Stimulated activated effector memory CD8-positive, alpha-beta T cell treated with anti-CD3 and anti-CD28 coated beads, Interleukin-12 subunit alpha, Interleukin-12 subunit beta, amount 100 ng/mL, for 72 hours (primary cell): ENCODE data around the gene MYOM1.
A peak's percentile ranks its signal among the peaks of the same experiment; 100 is the strongest.
"Not testable (repeated sequence)": the region's sequence is repeated elsewhere in the genome, so short reads cannot be mapped to it uniquely, and the experiment has no call there.

ENCODE experiments used
- ATAC-seq: fragments of 150-1000 bp; cut with Tn5 transposase; 2 replicates; pipeline ENCODE4 v1.10.0; 2021
- DNase-seq, 2 donors: peaks; one replicate each; pipeline ENCODE4 v3.0.0; 2021 to 2022; ENCODE audit warnings: low spot score in 2 of 2
- H3K27ac Mint-ChIP-seq: one replicate; pipeline ENCODE4 v1.8.0; 2022; ENCODE audit warnings: mild to moderate bottlenecking, mixed read lengths
- H3K36me3 Mint-ChIP-seq: one replicate; pipeline ENCODE4 v1.8.0; 2022; ENCODE audit warnings: mild to moderate bottlenecking, mixed read lengths
- H3K4me1 Mint-ChIP-seq: one replicate; pipeline ENCODE4 v1.8.0; 2022; ENCODE audit warnings: mixed read lengths
- H3K4me3 Mint-ChIP-seq: one replicate; pipeline ENCODE4 v1.8.0; 2022; ENCODE audit warnings: mild to moderate bottlenecking, mixed read lengths
- H3K9me3 Mint-ChIP-seq: one replicate; pipeline ENCODE4 v1.8.0; 2022; ENCODE audit warnings: mixed read lengths

The MYOM1 gene

GRCh38 chr18:3054214-3054613, 165.6 kb downstream of the MYOM1 start:
- H3K9me3 Mint-ChIP-seq, result peaks cover 5% of the 10 kb centered on the region
- ATAC-seq (no peak), DNase-seq (no peak)
- H3K27ac Mint-ChIP-seq, result no peak overlapping the region
- H3K36me3 Mint-ChIP-seq, result peaks cover 6% of the 10 kb centered on the region
- no peak overlapping the region for H3K4me3 Mint-ChIP-seq
- peaks cover 28% of the 10 kb centered on the region for H3K4me1 Mint-ChIP-seq

GRCh38 chr18:3053081-3053480, 166.7 kb downstream of the MYOM1 start:
- Mint-ChIP-seq H3K9me3 (peaks cover 5% of the 10 kb centered on the region), H3K27ac (peak overlapping the region; percentile 3), H3K4me3 (no peak overlapping the region), H3K36me3 (peaks cover under 1% of the 10 kb centered on the region), H3K4me1 (peaks cover 18% of the 10 kb centered on the region)
- ATAC-seq, result no peak
- no peak for DNase-seq

- no peak overlapping the region for H3K4me3 Mint-ChIP-seq
- H3K9me3 Mint-ChIP-seq, result peaks cover 5% of the 10 kb centered on the region
- H3K36me3 Mint-ChIP-seq, result no peaks in the 10 kb centered on the region
- peaks cover 11% of the 10 kb centered on the region for H3K4me1 Mint-ChIP-seq
- no peak for DNase-seq
- no peak for ATAC-seq
- H3K27ac Mint-ChIP-seq, result peak overlapping the region; percentile 24
These were observed 167.4 kb downstream of the MYOM1 start for GRCh38 chr18:3052411-3052758.

- Mint-ChIP-seq H3K4me1 (peaks cover 9% of the 10 kb centered on the region), H3K9me3 (peaks cover 5% of the 10 kb centered on the region), H3K4me3 (no peak overlapping the region), H3K36me3 (no peaks in the 10 kb centered on the region), H3K27ac (peak overlapping the region; percentile 24)
- ATAC-seq, result no peak
- no peak for DNase-seq
These were observed 167.9 kb downstream of the MYOM1 start for GRCh38 chr18:3051718-3052410.

- ATAC-seq, H3K4me3 Mint-ChIP-seq, H3K9me3 Mint-ChIP-seq, H3K36me3 Mint-ChIP-seq, H3K27ac Mint-ChIP-seq, DNase-seq: not testable (repeated sequence)
- peaks cover 19% of the 10 kb centered on the region for H3K4me1 Mint-ChIP-seq
These were observed 169.8 kb downstream of the MYOM1 start for GRCh38 chr18:3049897-3050454.

GRCh38 chr18:3048820-3049349, 170.9 kb downstream of the MYOM1 start:
- DNase-seq (no peak), ATAC-seq (no peak)
- no peak overlapping the region for H3K4me3 Mint-ChIP-seq
- H3K4me1 Mint-ChIP-seq, result peaks cover 19% of the 10 kb centered on the region
- H3K9me3 Mint-ChIP-seq, result peaks cover 5% of the 10 kb centered on the region
- H3K27ac Mint-ChIP-seq, result no peak overlapping the region
- H3K36me3 Mint-ChIP-seq, result no peaks in the 10 kb centered on the region

GRCh38 chr18:3048121-3048520, 171.6 kb downstream of the MYOM1 start:
- H3K4me1 Mint-ChIP-seq, result peaks cover 19% of the 10 kb centered on the region
- ATAC-seq, result no peak
- no peak overlapping the region for H3K4me3 Mint-ChIP-seq
- no peak overlapping the region for H3K27ac Mint-ChIP-seq
- DNase-seq, result no peak
- H3K9me3 Mint-ChIP-seq, result no peaks in the 10 kb centered on the region
- H3K36me3 Mint-ChIP-seq, result no peaks in the 10 kb centered on the region

GRCh38 chr18:3046216-3046808, 173.5 kb downstream of the MYOM1 start:
- DNase-seq (no peak), ATAC-seq (peak; percentile 100)
- Mint-ChIP-seq H3K9me3 (no peaks in the 10 kb centered on the region), H3K36me3 (no peaks in the 10 kb centered on the region), H3K27ac (no peak overlapping the region), H3K4me3 (peak overlapping the region; percentile 26), H3K4me1 (peaks cover 11% of the 10 kb centered on the region)

GRCh38 chr18:3044931-3045698, 174.7 kb downstream of the MYOM1 start:
- Mint-ChIP-seq H3K4me1 (peaks cover 14% of the 10 kb centered on the region), H3K4me3 (no peak overlapping the region), H3K9me3 (no peaks in the 10 kb centered on the region), H3K27ac (no peak overlapping the region), H3K36me3 (no peaks in the 10 kb centered on the region)
- ATAC-seq (no peak), DNase-seq (no peak)

- Mint-ChIP-seq H3K27ac (peak overlapping the region; percentile 19), H3K9me3 (no peaks in the 10 kb centered on the region), H3K36me3 (no peaks in the 10 kb centered on the region), H3K4me1 (peaks cover 17% of the 10 kb centered on the region), H3K4me3 (no peak overlapping the region)
- no peak for ATAC-seq
- DNase-seq, result no peak
These were observed 177.4 kb downstream of the MYOM1 start for GRCh38 chr18:3042379-3042778.

- Mint-ChIP-seq H3K4me1 (peaks cover 16% of the 10 kb centered on the region), H3K27ac (peak overlapping the region; percentile 19), H3K9me3 (no peaks in the 10 kb centered on the region), H3K4me3 (no peak overlapping the region), H3K36me3 (no peaks in the 10 kb centered on the region)
- ATAC-seq (no peak), DNase-seq (no peak)
These were observed 177.9 kb downstream of the MYOM1 start for GRCh38 chr18:3041843-3042242.

- no peak overlapping the region for H3K4me3 Mint-ChIP-seq
- H3K4me1 Mint-ChIP-seq, result peaks cover 7% of the 10 kb centered on the region
- ATAC-seq, result no peak
- no peaks in the 10 kb centered on the region for H3K36me3 Mint-ChIP-seq
- no peak for DNase-seq
- H3K9me3 Mint-ChIP-seq, result no peaks in the 10 kb centered on the region
- no peak overlapping the region for H3K27ac Mint-ChIP-seq
These were observed 178.9 kb downstream of the MYOM1 start for GRCh38 chr18:3040881-3041280.

- H3K9me3 Mint-ChIP-seq, result no peaks in the 10 kb centered on the region
- ATAC-seq (peak; percentile 68), DNase-seq (no peak)
- H3K27ac Mint-ChIP-seq, result no peak overlapping the region
- H3K4me1 Mint-ChIP-seq, result peaks cover 6% of the 10 kb centered on the region
- no peak overlapping the region for H3K4me3 Mint-ChIP-seq
- H3K36me3 Mint-ChIP-seq, result no peaks in the 10 kb centered on the region
These were observed 179.6 kb downstream of the MYOM1 start for GRCh38 chr18:3040173-3040572.

GRCh38 chr18:3037423-3037915, 182.3 kb downstream of the MYOM1 start:
- ATAC-seq (peak; percentile 98), DNase-seq (no peak)
- Mint-ChIP-seq H3K4me1 (peaks cover 6% of the 10 kb centered on the region), H3K4me3 (no peak overlapping the region), H3K9me3 (no peaks in the 10 kb centered on the region), H3K36me3 (no peaks in the 10 kb centered on the region), H3K27ac (no peak overlapping the region)

- no peaks in the 10 kb centered on the region for H3K9me3 Mint-ChIP-seq
- peak overlapping the region; percentile 7 for H3K27ac Mint-ChIP-seq
- peaks cover 6% of the 10 kb centered on the region for H3K4me1 Mint-ChIP-seq
- no peaks in the 10 kb centered on the region for H3K36me3 Mint-ChIP-seq
- DNase-seq (no peak), ATAC-seq (no peak)
- no peak overlapping the region for H3K4me3 Mint-ChIP-seq
These were observed 183.7 kb downstream of the MYOM1 start for GRCh38 chr18:3036108-3036507.
